HepG2 (cell line): Measurements from ENCODE around the gene CELSR3. TPM values are rescaled to one million over a fixed set of nuclear protein-coding genes. Genes with fewer than 3 reads are reported as not detected.

Experiments used
- ATAC-seq: fragments of 200-7000 bp; cut with Tn5 transposase; 3 replicates; pipeline ENCODE4 v1.9.1; 2020; ENCODE audit warnings: mild to moderate bottlenecking, moderate library complexity
- BruUV-seq: library from RNA; stranded (reverse); fragments of 400-500 nt; replicated peaks from 2 replicates; lab custom pipeline; 2021; lab: Mats Ljungman, UMichigan
- CTCF ChIA-PET: fragments of 300-600 bp; formaldehyde crosslinking; extraction: SDS; loops from one replicate; lab custom pipeline; 2021; ENCODE audit warnings: low total read pairs, inconsistent platforms, low intra/inter-chr PET ratio; lab: Yijun Ruan, JAX
- POLR2A ChIA-PET: fragments of 350-600 bp; sonication (Branson Sonifier 250); formaldehyde crosslinking; loops from one replicate; lab custom pipeline; 2020; ENCODE audit warnings: antibody characterized with exemption, inconsistent platforms; lab: Yijun Ruan, JAX
- DNase-seq: peaks from one replicate; pipeline ENCODE4 v3.0.0-alpha.2; 2015; ENCODE audit warnings: low spot score
- FAIRE-seq: peaks from 3 replicates; lab custom pipeline; 2011; peaks lifted over from hg19 to GRCh38; lab: Jason Lieb, UNC
- H2AFZ ChIP-seq: one replicate; pipeline ENCODE4 v1.6.1; 2011; ENCODE audit warnings: low read length, inconsistent platforms
- H3K27ac ChIP-seq: fragments of 300-600 bp; 3 replicates; pipeline ENCODE4 v1.8.0; 2011; ENCODE audit warnings: mixed run types, mild to moderate bottlenecking, mixed read lengths, low read length, inconsistent platforms; ENCODE audit not compliant: insufficient read depth; ENCODE audit errors: extremely low read length
- H3K27me3 ChIP-seq, 2 experiments: fragments of 200-600 bp in 1 of 2; 2 replicates in 1 of 2; 3 replicates in 1 of 2; pipeline versions ENCODE4 v1.6.0 to v1.8.0; 2011; ENCODE audit warnings: low read length in 2 of 2, mild to moderate bottlenecking in 2 of 2, moderate library complexity in 2 of 2, inconsistent platforms in 1 of 2; ENCODE audit not compliant: insufficient read depth in 2 of 2, control insufficient read depth in 1 of 2
- H3K36me3 ChIP-seq, 2 experiments: fragments of 200-600 bp in 1 of 2; replicated peaks in 1 of 2; 2 replicates in 1 of 2; 3 replicates in 1 of 2; pipeline versions ENCODE4 v1.5.1 to v1.8.0; 2011; ENCODE audit warnings: low read length in 2 of 2, inconsistent platforms in 1 of 2; ENCODE audit not compliant: insufficient read depth in 2 of 2, control insufficient read depth in 1 of 2
- H3K4me1 ChIP-seq: 2 replicates; pipeline ENCODE4 v1.5.1; 2012; ENCODE audit warnings: low read length, inconsistent platforms; ENCODE audit not compliant: insufficient read depth
- H3K4me2 ChIP-seq: 2 replicates; pipeline ENCODE4 v1.6.0; 2011; ENCODE audit warnings: low read depth, low read length, inconsistent platforms
- H3K4me3 ChIP-seq, 3 experiments: fragments of 200-600 bp in 1 of 3; sonication (generic), shearing (Covaris generic) in 1 of 3; replicated peaks in 1 of 3; 2 replicates each; pipeline ENCODE4 v1.5.1; 2011 to 2016; ENCODE audit warnings: low read length in 3 of 3, inconsistent platforms in 2 of 3, low read depth in 2 of 3, mild to moderate bottlenecking in 2 of 3, control low read depth in 1 of 3, mixed read lengths in 1 of 3; ENCODE audit not compliant: insufficient read depth in 1 of 3
- H3K79me2 ChIP-seq: one replicate; pipeline ENCODE4 v1.6.1; 2011; ENCODE audit warnings: low read length, inconsistent platforms; ENCODE audit not compliant: insufficient read depth
- H3K9ac ChIP-seq: 2 replicates; pipeline ENCODE4 v1.6.0; 2011; ENCODE audit warnings: mild to moderate bottlenecking, low read depth, low read length, inconsistent platforms; ENCODE audit not compliant: insufficient read depth
- H3K9me3 ChIP-seq: 2 replicates; pipeline ENCODE4 v1.5.1; 2012; ENCODE audit warnings: mild to moderate bottlenecking, low read length
- H4K20me1 ChIP-seq: 2 replicates; pipeline ENCODE4 v1.6.0; 2011; ENCODE audit warnings: inconsistent platforms, mild to moderate bottlenecking, low read length, moderate library complexity; ENCODE audit not compliant: insufficient read depth
- CCAR2 ChIP-seq: fragments of 200-400 bp; formaldehyde crosslinking; optimal IDR thresholded peaks from 2 replicates; pipeline ENCODE3; 2018; ENCODE audit warnings: low read depth, mild to moderate bottlenecking, low read length, moderate library complexity
- E2F5 ChIP-seq: sonication (generic); formaldehyde crosslinking; conservative IDR thresholded peaks from 2 replicates; pipeline ENCODE4 v1.4.0; 2020; ENCODE audit warnings: missing genetic modification reagents
- FOXM1 ChIP-seq: sonication (generic); formaldehyde crosslinking; IDR thresholded peaks from 2 replicates; pipeline ENCODE4 v1.5.0; 2020; ENCODE audit warnings: missing genetic modification reagents
- GMEB1 ChIP-seq: sonication (generic); formaldehyde crosslinking; IDR thresholded peaks from 2 replicates; pipeline ENCODE4 v1.5.1; 2020; ENCODE audit warnings: missing genetic modification reagents, mild to moderate bottlenecking, borderline replicate concordance
- HNF1A ChIP-seq, 2 experiments: sonication (generic) in 1 of 2; formaldehyde crosslinking in 1 of 2; IDR thresholded peaks; 2 replicates each; pipeline versions ENCODE4 v1.4.0 to v1.6.1; 2016 to 2020; ENCODE audit warnings: borderline replicate concordance in 1 of 2, low read depth in 1 of 2, mild to moderate bottlenecking in 1 of 2, missing genetic modification reagents in 1 of 2
- HOMEZ ChIP-seq: IDR thresholded peaks from 2 replicates; pipeline ENCODE4 v1.6.1; 2016; ENCODE audit warnings: low read depth
- KDM2A ChIP-seq: sonication (generic); formaldehyde crosslinking; IDR thresholded peaks from 2 replicates; pipeline ENCODE4 v1.4.0; 2020; ENCODE audit warnings: low read depth, missing genetic modification reagents, borderline replicate concordance
- SIX1 ChIP-seq: sonication (generic); formaldehyde crosslinking; IDR thresholded peaks from 2 replicates; pipeline ENCODE4 v1.4.0; 2020; ENCODE audit warnings: missing genetic modification reagents, borderline replicate concordance
- STAG1 ChIP-seq: sonication (generic); formaldehyde crosslinking; IDR thresholded peaks from 2 replicates; pipeline ENCODE4 v1.4.0; 2020; ENCODE audit warnings: missing genetic modification reagents
- ZNF224 ChIP-seq: sonication (generic); formaldehyde crosslinking; IDR thresholded peaks from 2 replicates; pipeline ENCODE4 v1.5.0; 2020; ENCODE audit warnings: mild to moderate bottlenecking, missing genetic modification reagents
- ZNF510 ChIP-seq: sonication (generic); formaldehyde crosslinking; IDR thresholded peaks from 2 replicates; pipeline ENCODE4 v1.4.0; 2020; ENCODE audit warnings: low read depth, mild to moderate bottlenecking, missing genetic modification reagents
- ZNF629 ChIP-seq: sonication (generic); formaldehyde crosslinking; conservative IDR thresholded peaks from 2 replicates; pipeline ENCODE4 v1.5.0; 2020; ENCODE audit warnings: missing genetic modification reagents
- ZNF75D ChIP-seq: sonication (generic); formaldehyde crosslinking; IDR thresholded peaks from 2 replicates; pipeline ENCODE4 v1.8.1; 2023; ENCODE audit warnings: missing genetic modification reagents, mild to moderate bottlenecking, borderline replicate concordance
- WGBS: methylation state at CpG from one replicate; pipeline ENCODE4 v1.1.6; 2017; ENCODE audit warnings: low lambda C conversion rate; 5-methylcytosine and 5-hydroxymethylcytosine counted together
- in situ Hi-C: cut with HindIII; loops from 2 replicates; pipeline ENCODE4 v1.10.0; 2017; ENCODE audit warnings: low pct_unique_long_range_greater_than_20kb; ENCODE audit not compliant: extremely low pct_ligation_motif_present
- intact Hi-C: fragments of 100-400 bp; cut with micrococcal nuclease; formaldehyde crosslinking; loops from one replicate; pipeline ENCODE4 v1.10.0; 2022; ENCODE audit not compliant: unreplicated experiment
- polyA plus RNA-seq, 8 experiments: library from polyadenylated mRNA; depleted of rRNA in 3 of 8; stranded (reverse) in 7 of 8; unstranded in 1 of 8; fragments of >200 nt; fragmentation: Illumina TruSeq in 4 of 8; extraction: Trizol in 4 of 8; gene quantifications; 2 replicates each; pipeline versions ENCODE4 v1.2.1 to v1.2.3, GENCODE V29; 2011 to 2016; ENCODE audit warnings: low read depth in 4 of 8, missing spikeins in 1 of 8, mixed read lengths in 1 of 8; ENCODE audit not compliant: insufficient read depth in 1 of 8
- total RNA-seq, 5 experiments: library from RNA; depleted of rRNA; stranded (reverse); fragments of >200 nt; fragmentation: Illumina TruSeq; extraction: Trizol; gene quantifications; 2 replicates each; pipeline ENCODE4 v1.2.3, GENCODE V29; 2016; ENCODE audit warnings: low read depth in 1 of 5

The CELSR3 gene
- total and polyA plus RNA-seq, 2 of the 13 experiments (the other 11 are each of a cell fraction or from before 2014, with no cell fraction given) = 5.4 to 6.7 TPM

- no peak for TF ChIP-seq HNF1A (IDR thresholded peaks at IDR 0.05; ENCODE audit: low read depth)
- no peak for TF ChIP-seq HNF1A (CRISPR knock-in tag; IDR thresholded peaks at IDR 0.05; ENCODE audit: borderline replicate concordance)
- TF ChIP-seq SIX1 = no peak
- TF ChIP-seq, all 625 proteins: peak for 0
Measured at GRCh38 chr3:48599509-48600285, 63.0 kb downstream of the CELSR3 start (continued).

GRCh38 chr3:48599077-48599501 is 63.6 kb downstream of the CELSR3 start:
- Histone ChIP-seq H3K27me3 (no peaks in the 10 kb centered on the region), H3K4me3 (no peak overlapping the region), H3K4me1 (peaks cover 45% of the 10 kb centered on the region), H3K36me3 (peaks cover 37 to 62% of the 10 kb centered on the region in 2 experiments), H3K4me2 (no peak overlapping the region), H2AFZ (no peak overlapping the region), H3K9me3 (no peaks in the 10 kb centered on the region), H3K79me2 (no peaks in the 10 kb centered on the region), H3K9ac (no peak overlapping the region), H4K20me1 (peaks cover 9% of the 10 kb centered on the region; the same call in 1 of the 2 replicates), H3K27ac (no peak overlapping the region)
- FAIRE-seq (no peak), ATAC-seq (no peak), DNase-seq (no peak)
- 96% methylated on average over 11 of the region's 11 CpGs for WGBS
- ChIA-PET POLR2A (interaction anchor here (1.0 to 3.3 kb wide), 6 partner anchors 10 to 37 kb away, joined by 3 to 11 read pairs (median 4); partner anchors contain the start of genes SLC26A6 and UQCRC1), CTCF (no interaction called here)
- no TSS peak for BruUV-seq
- in situ Hi-C loops (no loop called here), intact Hi-C loops (no loop called here)
- TF ChIP-seq ZNF510 (CRISPR knock-in tag) (no peak), ZNF224 (CRISPR knock-in tag) (no peak), FOXM1 (no peak), ZNF75D (CRISPR knock-in tag) (no peak), KDM2A (no peak), HOMEZ (CRISPR knock-in tag) (no peak), GMEB1 (CRISPR knock-in tag) (no peak), STAG1 (CRISPR knock-in tag) (no peak), ZNF629 (CRISPR knock-in tag) (no peak), CCAR2 (no peak), E2F5 (CRISPR knock-in tag) (no peak)
